SJCRH30 (cell line): ENCODE data around the gene TIAM2. TPM values are rescaled to one million over a fixed set of nuclear protein-coding genes. Genes with fewer than 3 reads are reported as not detected.
A peak's percentile ranks its signal among the peaks of the same experiment; 100 is the strongest.
"Not testable (repeated sequence)": the region's sequence is repeated elsewhere in the genome, so short reads cannot be mapped to it uniquely, and the experiment has no call there.

Source experiments
- DNase-seq, 2 experiments: peaks; one replicate each; pipeline ENCODE4 v3.0.0-alpha.2; 2015 to 2020
- H3K27ac ChIP-seq: fragments of 250-450 bp; sonication (Bioruptor Pico); 2 replicates; pipeline ENCODE4 v1.5.1; 2020; ENCODE audit warnings: mild to moderate bottlenecking, moderate library complexity
- H3K27me3 ChIP-seq: fragments of 250-450 bp; sonication (Bioruptor Pico); 2 replicates; pipeline ENCODE4 v1.5.1; 2020; ENCODE audit warnings: mild to moderate bottlenecking, moderate library complexity
- H3K36me3 ChIP-seq: fragments of 250-450 bp; sonication (Bioruptor Pico); 2 replicates; pipeline ENCODE4 v1.5.1; 2020; ENCODE audit warnings: mild to moderate bottlenecking, moderate library complexity
- H3K4me1 ChIP-seq: fragments of 250-450 bp; sonication (Bioruptor Pico); 2 replicates; pipeline ENCODE4 v1.5.1; 2020; ENCODE audit warnings: mild to moderate bottlenecking, moderate library complexity
- H3K4me3 ChIP-seq: fragments of 250-450 bp; sonication (Bioruptor Pico); 2 replicates; pipeline ENCODE4 v1.5.1; 2020; ENCODE audit warnings: mild to moderate bottlenecking, moderate library complexity
- H3K9me3 ChIP-seq: fragments of 250-450 bp; sonication (Bioruptor Pico); replicated peaks from 2 replicates; pipeline ENCODE4 v1.5.1; 2020; ENCODE audit warnings: mild to moderate bottlenecking, moderate library complexity
- total RNA-seq: library from RNA; depleted of rRNA; stranded (reverse); fragments of >200 nt; shearing (Covaris generic); gene quantifications from 2 replicates; pipeline ENCODE4 v1.2.3, GENCODE V29; 2014

Gene TIAM2
- total RNA-seq, 1 experiment from 2014 or later = 23.8 TPM

- peak overlapping the region; percentile 94 for H3K27ac ChIP-seq
Observed at GRCh38 chr6:155079985-155080452, 84.9 kb downstream of the TIAM2 start.

GRCh38 chr6:155080881-155081845, 86.0 kb downstream of the TIAM2 start:
- Histone ChIP-seq H3K27me3 (no peaks in the 10 kb centered on the region), H3K27ac (peak overlapping the region; percentile 94), H3K36me3 (no peaks in the 10 kb centered on the region), H3K4me1 (peaks cover 16% of the 10 kb centered on the region), H3K9me3 (no peaks in the 10 kb centered on the region), H3K4me3 (peak overlapping the region; percentile 25)
- peak; percentile 83 to 94 for DNase-seq

More at GRCh38 chr6:155079985-155080452, 84.9 kb downstream of the TIAM2 start:
- H3K4me1 ChIP-seq = peaks cover 16% of the 10 kb centered on the region
- no peak overlapping the region for H3K4me3 ChIP-seq
- H3K27me3 ChIP-seq = no peaks in the 10 kb centered on the region
- DNase-seq = no peak
- no peaks in the 10 kb centered on the region for H3K9me3 ChIP-seq
- H3K36me3 ChIP-seq = no peaks in the 10 kb centered on the region

GRCh38 chr6:155084431-155085123, 89.5 kb downstream of the TIAM2 start:
- H3K27ac ChIP-seq = no peak overlapping the region
- H3K36me3 ChIP-seq = no peaks in the 10 kb centered on the region
- peaks cover 16% of the 10 kb centered on the region for H3K4me1 ChIP-seq
- H3K27me3 ChIP-seq = no peaks in the 10 kb centered on the region
- no peaks in the 10 kb centered on the region for H3K9me3 ChIP-seq
- no peak for DNase-seq
- H3K4me3 ChIP-seq = no peak overlapping the region

- Histone ChIP-seq H3K27me3 (no peaks in the 10 kb centered on the region), H3K4me3 (no peak overlapping the region), H3K36me3 (no peaks in the 10 kb centered on the region), H3K4me1 (peaks cover 9% of the 10 kb centered on the region), H3K9me3 (no peaks in the 10 kb centered on the region), H3K27ac (no peak overlapping the region)
- no peak for DNase-seq
Observed at GRCh38 chr6:155085582-155086257, 90.6 kb downstream of the TIAM2 start.

- no peaks in the 10 kb centered on the region for H3K9me3 ChIP-seq
- no peak for DNase-seq
- H3K4me1 ChIP-seq = no peaks in the 10 kb centered on the region
- H3K4me3 ChIP-seq = no peak overlapping the region
- H3K27me3 ChIP-seq = no peaks in the 10 kb centered on the region
- peaks cover 2% of the 10 kb centered on the region; the same call in 1 of the 2 replicates for H3K36me3 ChIP-seq
- no peak overlapping the region for H3K27ac ChIP-seq
Observed at GRCh38 chr6:155088856-155089255, 93.7 kb downstream of the TIAM2 start.

- no peaks in the 10 kb centered on the region for H3K27me3 ChIP-seq
- no peaks in the 10 kb centered on the region for H3K4me1 ChIP-seq
- no peak overlapping the region for H3K27ac ChIP-seq
- peaks cover 2% of the 10 kb centered on the region; the same call in 1 of the 2 replicates for H3K36me3 ChIP-seq
- no peak overlapping the region for H3K4me3 ChIP-seq
- H3K9me3 ChIP-seq = no peaks in the 10 kb centered on the region
- no peak for DNase-seq
Observed at GRCh38 chr6:155089746-155090145, 94.6 kb downstream of the TIAM2 start.

GRCh38 chr6:155090166-155090565, 95.1 kb downstream of the TIAM2 start:
- no peak for DNase-seq

GRCh38 chr6:155091756-155092155, 96.6 kb downstream of the TIAM2 start:
- Histone ChIP-seq H3K27ac (no peak overlapping the region), H3K4me3 (no peak overlapping the region), H3K9me3 (no peaks in the 10 kb centered on the region), H3K4me1 (no peaks in the 10 kb centered on the region), H3K27me3 (no peaks in the 10 kb centered on the region), H3K36me3 (peaks cover 2% of the 10 kb centered on the region; the same call in 1 of the 2 replicates)
- DNase-seq = no peak

More at GRCh38 chr6:155090166-155090565, 95.1 kb downstream of the TIAM2 start:
- H3K36me3 ChIP-seq = peaks cover 2% of the 10 kb centered on the region; the same call in 1 of the 2 replicates
- no peaks in the 10 kb centered on the region for H3K4me1 ChIP-seq
- no peaks in the 10 kb centered on the region for H3K9me3 ChIP-seq
- no peak overlapping the region for H3K4me3 ChIP-seq
- no peaks in the 10 kb centered on the region for H3K27me3 ChIP-seq
- H3K27ac ChIP-seq = no peak overlapping the region

GRCh38 chr6:155093430-155093829, 98.3 kb downstream of the TIAM2 start:
- peaks cover 2% of the 10 kb centered on the region; the same call in 1 of the 2 replicates for H3K36me3 ChIP-seq
- DNase-seq = no peak
- H3K4me3 ChIP-seq = no peak overlapping the region
- H3K27ac ChIP-seq = no peak overlapping the region
- no peaks in the 10 kb centered on the region for H3K9me3 ChIP-seq
- H3K4me1 ChIP-seq = no peaks in the 10 kb centered on the region
- no peaks in the 10 kb centered on the region for H3K27me3 ChIP-seq

- H3K27ac ChIP-seq = peak overlapping the region; percentile 55
- H3K9me3 ChIP-seq = no peaks in the 10 kb centered on the region
- DNase-seq = peak; percentile 96
- H3K4me1 ChIP-seq = peaks cover 15% of the 10 kb centered on the region
- H3K36me3 ChIP-seq = no peaks in the 10 kb centered on the region
- no peaks in the 10 kb centered on the region for H3K27me3 ChIP-seq
- H3K4me3 ChIP-seq = peak overlapping the region; percentile 39
Observed at GRCh38 chr6:155100087-155100486, 105.0 kb downstream of the TIAM2 start.

GRCh38 chr6:155100591-155100990, 105.5 kb downstream of the TIAM2 start:
- Histone ChIP-seq H3K4me3 (peak overlapping the region; percentile 39), H3K4me1 (peaks cover 15% of the 10 kb centered on the region), H3K36me3 (no peaks in the 10 kb centered on the region), H3K9me3 (no peaks in the 10 kb centered on the region), H3K27me3 (no peaks in the 10 kb centered on the region), H3K27ac (peak overlapping the region; percentile 55)
- no peak for DNase-seq

GRCh38 chr6:155103083-155103645, 108.0 kb downstream of the TIAM2 start:
- peak overlapping the region; percentile 9 for H3K27ac ChIP-seq
- peaks cover 34% of the 10 kb centered on the region for H3K4me1 ChIP-seq
- DNase-seq, H3K36me3 ChIP-seq, H3K27me3 ChIP-seq, H3K4me3 ChIP-seq, H3K9me3 ChIP-seq: not testable (repeated sequence)

- DNase-seq = no peak
Observed at GRCh38 chr6:155103816-155104366, 108.8 kb downstream of the TIAM2 start.

More at GRCh38 chr6:155103816-155104366, 108.8 kb downstream of the TIAM2 start:
- H3K27me3 ChIP-seq = no peaks in the 10 kb centered on the region
- H3K27ac ChIP-seq = no peak overlapping the region
- no peak overlapping the region for H3K4me3 ChIP-seq
- H3K9me3 ChIP-seq = no peaks in the 10 kb centered on the region
- no peaks in the 10 kb centered on the region for H3K36me3 ChIP-seq
- peaks cover 37% of the 10 kb centered on the region for H3K4me1 ChIP-seq
